Measurements from ENCODE around the gene POLR2B.

DNA sequence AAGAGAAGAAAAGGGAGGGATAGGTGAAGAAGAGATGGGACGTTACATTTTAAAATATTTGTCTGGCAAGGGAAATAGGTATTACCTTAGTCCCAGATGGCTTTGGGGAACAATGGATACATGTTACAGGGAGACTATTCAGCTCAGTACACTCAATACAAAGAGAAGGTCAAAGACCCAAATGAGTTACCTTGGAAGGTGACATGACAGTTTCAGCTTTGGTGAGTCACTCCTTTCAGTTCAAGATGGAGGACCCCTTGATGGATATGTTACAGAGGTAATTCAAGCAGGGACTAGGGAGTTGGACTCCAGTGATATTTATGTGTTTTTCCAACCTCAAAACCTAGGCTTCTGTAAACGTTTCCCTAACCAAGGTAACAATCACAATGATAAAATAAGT is 6.3 kb upstream of the POLR2B start:
- no peak for TF ChIP-seq POLR2A (IDR thresholded peaks at IDR 0.05; ENCODE audit: low read depth, low read length)
- no peak for TF ChIP-seq POLR2AphosphoS5 (IDR thresholded peaks at IDR 0.05; ENCODE audit: low read depth, low read length)

All from GM12891 (cell line).